HL-60 (cell line): ENCODE measurements around the gene SH3BP2.

Source experiments
- DNase-seq, 2 experiments: peaks; one replicate each; pipeline ENCODE4 v3.0.0-alpha.2; 2010 to 2020; ENCODE audit warnings: low read depth in 1 of 2, low spot score in 1 of 2
- H3K27ac ChIP-seq: fragments of 250-450 bp; sonication (Bioruptor Pico); replicated peaks from 2 replicates; pipeline ENCODE4 v1.5.1; 2020; ENCODE audit warnings: mild to moderate bottlenecking, moderate library complexity
- H3K27me3 ChIP-seq: fragments of 250-450 bp; sonication (Bioruptor Pico); 2 replicates; pipeline ENCODE4 v1.5.1; 2021; ENCODE audit warnings: mild to moderate bottlenecking, moderate library complexity; ENCODE audit not compliant: insufficient read depth, poor library complexity, severe bottlenecking
- H3K4me3 ChIP-seq: replicated peaks from 2 replicates; pipeline ENCODE4 v1.5.1; 2011; ENCODE audit warnings: mild to moderate bottlenecking, control low read depth, low read length; ENCODE audit not compliant: insufficient read depth
- GABPA ChIP-seq: IDR thresholded peaks from 2 replicates; pipeline ENCODE4 v1.6.1; 2012; ENCODE audit warnings: low read depth
- POLR2AphosphoS5 ChIP-seq: IDR thresholded peaks from 2 replicates; pipeline ENCODE4 v1.6.1; 2012; ENCODE audit warnings: low read depth
- REST ChIP-seq: IDR thresholded peaks from 2 replicates; pipeline ENCODE4 v1.6.1; 2012; ENCODE audit warnings: low read depth; ENCODE audit not compliant: insufficient replicate concordance
- SPI1 ChIP-seq: IDR thresholded peaks from 2 replicates; pipeline ENCODE4 v1.6.1; 2012; ENCODE audit warnings: low read depth, mild to moderate bottlenecking, borderline replicate concordance
- TF ChIP-seq, protein P1 (sequence below): IDR thresholded peaks from one replicate; pipeline ENCODE4 v1.5.1; 2011; ENCODE audit warnings: low read length, control low read depth, inconsistent platforms; ENCODE audit not compliant: insufficient read depth

The SH3BP2 gene

DNA sequence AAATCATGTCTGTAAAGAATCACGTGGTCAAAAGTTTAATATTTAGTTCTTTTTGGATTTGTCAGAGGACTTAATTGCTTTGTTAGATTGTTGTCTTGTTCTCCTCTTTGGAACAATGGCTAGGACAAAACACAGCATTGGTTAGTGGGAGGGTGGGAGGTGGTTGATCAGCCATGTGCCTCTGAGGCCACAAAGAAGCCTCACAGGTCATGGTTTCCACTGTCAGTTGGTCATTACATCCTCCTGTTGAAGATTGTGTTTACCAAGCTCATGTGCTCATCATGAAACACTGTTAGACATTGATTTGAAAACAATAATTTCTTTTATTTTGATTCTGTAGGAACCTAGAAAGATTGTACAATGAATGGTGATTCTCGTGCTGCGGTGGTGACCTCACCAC is 82.7 kb downstream of the SH3BP2 start:
- TF ChIP-seq POLR2AphosphoS5, result no peak
- TF ChIP-seq REST, result no peak
- no peak for TF ChIP-seq GABPA
- TF ChIP-seq, protein P1, sequence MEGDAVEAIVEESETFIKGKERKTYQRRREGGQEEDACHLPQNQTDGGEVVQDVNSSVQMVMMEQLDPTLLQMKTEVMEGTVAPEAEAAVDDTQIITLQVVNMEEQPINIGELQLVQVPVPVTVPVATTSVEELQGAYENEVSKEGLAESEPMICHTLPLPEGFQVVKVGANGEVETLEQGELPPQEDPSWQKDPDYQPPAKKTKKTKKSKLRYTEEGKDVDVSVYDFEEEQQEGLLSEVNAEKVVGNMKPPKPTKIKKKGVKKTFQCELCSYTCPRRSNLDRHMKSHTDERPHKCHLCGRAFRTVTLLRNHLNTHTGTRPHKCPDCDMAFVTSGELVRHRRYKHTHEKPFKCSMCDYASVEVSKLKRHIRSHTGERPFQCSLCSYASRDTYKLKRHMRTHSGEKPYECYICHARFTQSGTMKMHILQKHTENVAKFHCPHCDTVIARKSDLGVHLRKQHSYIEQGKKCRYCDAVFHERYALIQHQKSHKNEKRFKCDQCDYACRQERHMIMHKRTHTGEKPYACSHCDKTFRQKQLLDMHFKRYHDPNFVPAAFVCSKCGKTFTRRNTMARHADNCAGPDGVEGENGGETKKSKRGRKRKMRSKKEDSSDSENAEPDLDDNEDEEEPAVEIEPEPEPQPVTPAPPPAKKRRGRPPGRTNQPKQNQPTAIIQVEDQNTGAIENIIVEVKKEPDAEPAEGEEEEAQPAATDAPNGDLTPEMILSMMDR, result no peak
- no peak for TF ChIP-seq SPI1
- H3K4me3 ChIP-seq, result no peak overlapping the region
- H3K27me3 ChIP-seq, result no peaks in the 10 kb centered on the region
- H3K27ac ChIP-seq, result no peak overlapping the region
- no peak for DNase-seq

DNA sequence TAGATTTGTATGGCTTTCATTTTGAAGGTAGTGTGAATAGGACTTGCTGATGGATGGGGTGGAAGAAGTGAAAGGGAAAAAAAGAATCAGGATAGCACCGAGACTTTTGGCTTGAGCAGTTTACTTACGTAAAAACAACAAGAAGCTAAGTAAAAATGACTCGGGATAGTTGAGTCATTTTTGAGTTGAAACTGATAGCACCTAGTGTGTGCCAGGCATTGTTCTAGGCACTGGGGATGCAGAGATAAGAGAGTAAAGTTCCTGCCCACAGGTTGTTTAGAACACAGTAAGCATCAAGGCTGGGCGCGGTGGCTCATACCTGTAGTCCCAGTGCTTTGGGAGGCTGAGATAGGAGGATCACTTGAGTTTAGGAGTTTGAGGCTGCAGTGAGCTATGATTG is 85.5 kb downstream of the SH3BP2 start:
- Histone ChIP-seq H3K27ac (no peak overlapping the region), H3K27me3 (no peaks in the 10 kb centered on the region), H3K4me3 (no peak overlapping the region)
- TF ChIP-seq SPI1 (no peak), POLR2AphosphoS5 (no peak)
- TF ChIP-seq, protein P1, result no peak
- DNase-seq, result no peak

DNA sequence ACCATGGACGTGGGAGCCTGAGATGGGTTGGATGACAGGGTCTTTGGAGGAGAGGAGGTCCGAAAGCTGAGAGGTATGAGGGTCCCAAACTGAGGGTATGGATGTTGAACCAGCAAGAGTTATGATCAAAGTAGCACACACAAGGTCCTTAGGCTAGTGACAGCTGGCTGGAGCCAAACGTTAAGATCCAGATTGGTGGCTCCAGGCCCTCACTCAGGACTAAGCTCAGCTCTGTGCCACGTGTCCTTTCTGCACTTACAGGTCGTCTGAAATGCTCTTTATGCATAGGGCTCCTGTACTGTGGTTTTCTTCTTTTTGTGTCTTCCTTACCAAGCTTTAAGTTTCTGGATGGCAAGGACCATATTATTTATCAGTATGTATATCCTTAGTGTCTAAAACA is 86.1 kb downstream of the SH3BP2 start:
- Histone ChIP-seq H3K27me3 (no peaks in the 10 kb centered on the region), H3K27ac (no peak overlapping the region), H3K4me3 (no peak overlapping the region)
- no peak for DNase-seq
- TF ChIP-seq GABPA (no peak), POLR2AphosphoS5 (no peak), REST (no peak), SPI1 (no peak)
- TF ChIP-seq, protein P1, result no peak

- Histone ChIP-seq H3K4me3 (no peak overlapping the region), H3K27me3 (no peaks in the 10 kb centered on the region), H3K27ac (no peak overlapping the region)
- DNase-seq, result no peak
- no peak for TF ChIP-seq GABPA
- no peak for TF ChIP-seq POLR2AphosphoS5
- no peak for TF ChIP-seq REST
- TF ChIP-seq, protein P1, result no peak
- no peak for TF ChIP-seq SPI1
Measured at GRCh38 chr4:2881431-2881830, 88.5 kb downstream of the SH3BP2 start.
